Esophagus (tissue), 2 donors: Measurements from ENCODE around the gene RAB15. TPM values are rescaled to one million over a fixed set of nuclear protein-coding genes. Genes with fewer than 3 reads are reported as not detected.

Source experiments
- H3K27ac ChIP-seq, 2 donors: one replicate each; pipeline ENCODE4 v1.5.1; 2013; ENCODE audit warnings: low read depth in 2 of 2, mild to moderate bottlenecking in 2 of 2, inconsistent platforms in 1 of 2, low read length in 1 of 2, moderate library complexity in 1 of 2
- H3K27me3 ChIP-seq, 2 donors: one replicate each; pipeline ENCODE4 v1.6.1; 2013; ENCODE audit warnings: low read length in 2 of 2, control low read depth in 1 of 2, mild to moderate bottlenecking in 1 of 2; ENCODE audit not compliant: insufficient read depth in 2 of 2, control insufficient read depth in 1 of 2
- H3K36me3 ChIP-seq, 2 donors: one replicate each; pipeline ENCODE4 v1.6.1; 2013; ENCODE audit warnings: low read length in 1 of 2; ENCODE audit not compliant: control insufficient read depth in 2 of 2, insufficient read depth in 2 of 2
- H3K4me1 ChIP-seq, 2 donors: one replicate each; pipeline ENCODE4 v1.6.1; 2013; ENCODE audit warnings: low read length in 1 of 2; ENCODE audit not compliant: control insufficient read depth in 2 of 2, insufficient read depth in 2 of 2
- H3K4me3 ChIP-seq, 2 donors: one replicate each; pipeline ENCODE4 v1.5.1; 2013; ENCODE audit warnings: low read length in 2 of 2, mild to moderate bottlenecking in 2 of 2, low read depth in 1 of 2, moderate library complexity in 1 of 2
- H3K9me3 ChIP-seq, 2 donors: one replicate each; pipeline ENCODE4 v1.6.1; 2013; ENCODE audit warnings: mild to moderate bottlenecking in 2 of 2, low read depth in 1 of 2, low read length in 1 of 2, moderate library complexity in 1 of 2; ENCODE audit not compliant: control insufficient read depth in 2 of 2, insufficient read depth in 1 of 2
- WGBS, 2 donors: extraction: QIAGEN DNeasy Blood & Tissue Kit; methylation state at CpG; one replicate each; pipeline ENCODE4 v1.1.7; 2013; 5-methylcytosine and 5-hydroxymethylcytosine counted together
- polyA plus RNA-seq, 2 donors: library from polyadenylated mRNA; stranded (reverse); fragments of 200-250 nt; gene quantifications; one replicate each; pipeline ENCODE4 v1.2.3, GENCODE V29; 2013
- donor health status: healthy with polysubstance abuse.
- donor health status: Bipolar disorder and iron deficiency.

Gene RAB15
- polyA plus RNA-seq, 2 donors: 3.2 to 3.3 TPM

GRCh38 chr14:64992328-64992885 lies 20.3 kb upstream of the RAB15 start:
- Histone ChIP-seq H3K4me3 (no peak overlapping the region), H3K9me3 (no peaks in the 10 kb centered on the region), H3K27ac (no peak overlapping the region), H3K4me1 (peaks cover 2 to 5% of the 10 kb centered on the region in 2 donors), H3K36me3 (no peaks in the 10 kb centered on the region), H3K27me3 (no peaks in the 10 kb centered on the region)
- WGBS, 2 donors: 79 to 82% methylated on average over 5 of the region's 5 CpGs

- H3K4me1 ChIP-seq: peaks cover 2 to 5% of the 10 kb centered on the region in 2 donors
- H3K4me3 ChIP-seq: no peak overlapping the region
- 81 to 96% methylated on average over 4 of the region's 4 CpGs for WGBS, 2 donors
- H3K27me3 ChIP-seq: no peaks in the 10 kb centered on the region
- H3K27ac ChIP-seq: no peak overlapping the region
- no peaks in the 10 kb centered on the region for H3K9me3 ChIP-seq
- H3K36me3 ChIP-seq: no peaks in the 10 kb centered on the region
These were observed 18.8 kb upstream of the RAB15 start for GRCh38 chr14:64990939-64991338.

- 72 to 75% methylated on average over 3 of the region's 3 CpGs for WGBS, 2 donors
- H3K27me3 ChIP-seq: no peaks in the 10 kb centered on the region
- H3K4me1 ChIP-seq: peaks cover 2 to 5% of the 10 kb centered on the region in 2 donors
- H3K27ac ChIP-seq: peak overlapping the region in 1 of 2 donors; percentile 3
- no peaks in the 10 kb centered on the region for H3K9me3 ChIP-seq
- H3K36me3 ChIP-seq: no peaks in the 10 kb centered on the region
- no peak overlapping the region for H3K4me3 ChIP-seq
These were observed 18.2 kb upstream of the RAB15 start for GRCh38 chr14:64990296-64990695.

- no peaks in the 10 kb centered on the region for H3K36me3 ChIP-seq
- WGBS, 2 donors: 0 to 1% methylated on average over 8 of the region's 8 CpGs
- H3K27ac ChIP-seq: peak overlapping the region; percentile 94 to 95
- H3K27me3 ChIP-seq: no peaks in the 10 kb centered on the region
- H3K4me1 ChIP-seq: peaks cover 2 to 6% of the 10 kb centered on the region in 2 donors
- H3K9me3 ChIP-seq: no peaks in the 10 kb centered on the region
- H3K4me3 ChIP-seq: peak overlapping the region; percentile 76 to 89
These were observed 15.3 kb upstream of the RAB15 start for GRCh38 chr14:64987438-64987767.

GRCh38 chr14:64986648-64987437 lies 14.7 kb upstream of the RAB15 start, which contains the start of gene FNTB:
FNTB (plus strand) TSS chr14:64986895; CDS start chr14:64986954, 59 bp downstream.
- H3K4me3 ChIP-seq: peak within 1 kb of the TSS; percentile 76 to 89
- H3K27me3 ChIP-seq: no peaks in the 10 kb centered on the region
- 0 to 1% methylated on average over 65 of the region's 65 CpGs for WGBS, 2 donors
- peak within 1 kb of the TSS; percentile 94 to 95 for H3K27ac ChIP-seq
- no peaks in the 10 kb centered on the region for H3K9me3 ChIP-seq
- peaks cover 2 to 6% of the 10 kb centered on the region in 2 donors for H3K4me1 ChIP-seq
- H3K36me3 ChIP-seq: no peaks in the 10 kb centered on the region

GRCh38 chr14:64983439-64984310 lies 11.5 kb upstream of the RAB15 start:
- peaks cover 0 to 5% of the 10 kb centered on the region in 2 donors for H3K4me1 ChIP-seq
- H3K36me3 ChIP-seq: no peaks in the 10 kb centered on the region
- WGBS, 2 donors: 7 to 9% methylated on average over 15 of the region's 15 CpGs
- H3K4me3 ChIP-seq: no peak overlapping the region
- no peaks in the 10 kb centered on the region for H3K9me3 ChIP-seq
- H3K27ac ChIP-seq: no peak overlapping the region
- no peaks in the 10 kb centered on the region for H3K27me3 ChIP-seq

GRCh38 chr14:64979336-64980074 lies 7.4 kb upstream of the RAB15 start:
- no peak overlapping the region for H3K27ac ChIP-seq
- peaks cover 0 to 2% of the 10 kb centered on the region in 2 donors for H3K4me1 ChIP-seq
- no peak overlapping the region for H3K4me3 ChIP-seq
- WGBS, 2 donors: 86 to 92% methylated on average over 4 to 5 of the region's 5 CpGs
- H3K27me3 ChIP-seq: no peaks in the 10 kb centered on the region
- no peaks in the 10 kb centered on the region for H3K36me3 ChIP-seq
- no peaks in the 10 kb centered on the region for H3K9me3 ChIP-seq

GRCh38 chr14:64974563-64974962 lies 2.4 kb upstream of the RAB15 start:
- WGBS, 2 donors: 79 to 80% methylated on average over 8 of the region's 8 CpGs
- H3K36me3 ChIP-seq: no peaks in the 10 kb centered on the region
- peaks cover 4 to 5% of the 10 kb centered on the region in 2 donors for H3K4me1 ChIP-seq
- H3K4me3 ChIP-seq: no peak overlapping the region
- no peaks in the 10 kb centered on the region for H3K27me3 ChIP-seq
- no peaks in the 10 kb centered on the region for H3K9me3 ChIP-seq
- H3K27ac ChIP-seq: no peak overlapping the region

- Histone ChIP-seq H3K4me1 (peaks cover 4 to 5% of the 10 kb centered on the region in 2 donors), H3K9me3 (no peaks in the 10 kb centered on the region), H3K27me3 (no peaks in the 10 kb centered on the region), H3K27ac (no peak overlapping the region), H3K36me3 (no peaks in the 10 kb centered on the region), H3K4me3 (no peak overlapping the region)
- WGBS, 2 donors: 92 to 97% methylated on average over 9 of the region's 9 CpGs
These were observed 1.7 kb upstream of the RAB15 start for GRCh38 chr14:64973826-64974225.
